ENCODE results near the gene VPS33B.

DNA sequence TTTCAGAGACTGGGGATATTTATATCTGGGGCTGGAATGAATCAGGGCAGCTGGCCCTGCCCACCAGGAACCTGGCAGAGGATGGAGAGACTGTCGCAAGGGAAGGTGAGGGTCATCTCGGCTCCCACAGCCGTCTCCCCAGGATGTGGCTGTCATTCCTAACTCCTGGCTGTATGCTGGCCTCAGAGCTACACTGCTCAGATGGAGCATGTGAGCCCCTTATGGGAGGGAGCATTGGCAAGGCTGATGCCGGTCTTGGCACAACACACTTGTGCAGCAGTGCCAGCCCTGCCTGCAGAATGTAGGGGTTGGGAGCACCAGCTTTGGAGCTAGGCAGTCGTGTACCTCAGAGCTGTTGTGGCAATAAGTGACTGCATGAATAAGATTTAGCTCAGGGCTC, 62.5 kb downstream of the VPS33B start:
- TF ChIP-seq, protein P1, sequence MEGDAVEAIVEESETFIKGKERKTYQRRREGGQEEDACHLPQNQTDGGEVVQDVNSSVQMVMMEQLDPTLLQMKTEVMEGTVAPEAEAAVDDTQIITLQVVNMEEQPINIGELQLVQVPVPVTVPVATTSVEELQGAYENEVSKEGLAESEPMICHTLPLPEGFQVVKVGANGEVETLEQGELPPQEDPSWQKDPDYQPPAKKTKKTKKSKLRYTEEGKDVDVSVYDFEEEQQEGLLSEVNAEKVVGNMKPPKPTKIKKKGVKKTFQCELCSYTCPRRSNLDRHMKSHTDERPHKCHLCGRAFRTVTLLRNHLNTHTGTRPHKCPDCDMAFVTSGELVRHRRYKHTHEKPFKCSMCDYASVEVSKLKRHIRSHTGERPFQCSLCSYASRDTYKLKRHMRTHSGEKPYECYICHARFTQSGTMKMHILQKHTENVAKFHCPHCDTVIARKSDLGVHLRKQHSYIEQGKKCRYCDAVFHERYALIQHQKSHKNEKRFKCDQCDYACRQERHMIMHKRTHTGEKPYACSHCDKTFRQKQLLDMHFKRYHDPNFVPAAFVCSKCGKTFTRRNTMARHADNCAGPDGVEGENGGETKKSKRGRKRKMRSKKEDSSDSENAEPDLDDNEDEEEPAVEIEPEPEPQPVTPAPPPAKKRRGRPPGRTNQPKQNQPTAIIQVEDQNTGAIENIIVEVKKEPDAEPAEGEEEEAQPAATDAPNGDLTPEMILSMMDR (IDR thresholded peaks at IDR 0.05; ENCODE audit: low read depth, low read length), result no peak
- no peak for TF ChIP-seq EZH2phosphoT487 (IDR thresholded peaks at IDR 0.05; ENCODE audit: low read depth)
